B cell (primary cell): ENCODE measurements around the gene GMCL2. TPM values are rescaled to one million over a fixed set of nuclear protein-coding genes. Genes with fewer than 3 reads are reported as not detected.

ENCODE experiments used
- ATAC-seq: fragments of 200-7000 bp; cut with Tn5 transposase; one replicate; pipeline ENCODE4 v1.10.0; 2021; ENCODE audit warnings: low read depth, mild to moderate bottlenecking, moderate number of reproducible peaks, moderate library complexity
- CTCF ChIA-PET: fragments of 350-600 bp; sonication (Branson Sonifier 250); formaldehyde crosslinking; loops from one replicate; lab custom pipeline; 2021; ENCODE audit warnings: antibody characterized with exemption, inconsistent platforms; lab: Charles Lee
- POLR2A ChIA-PET: fragments of 350-600 bp; sonication (Branson Sonifier 250); formaldehyde crosslinking; loops from one replicate; lab custom pipeline; 2021; ENCODE audit warnings: antibody characterized with exemption; lab: Charles Lee
- DNase-seq: peaks from one replicate; pipeline ENCODE4 v3.0.0; 2013
- H2AFZ ChIP-seq: 2 replicates; pipeline ENCODE4 v1.6.1; 2012; ENCODE audit warnings: mild to moderate bottlenecking, low read depth, low read length; ENCODE audit not compliant: insufficient read depth, poor library complexity, severe bottlenecking
- H3K27ac ChIP-seq, 2 donors: 1 replicate in 1 of 2; 2 replicates in 1 of 2; pipeline ENCODE4 v1.5.1; 2012 to 2013; ENCODE audit warnings: low read length in 2 of 2, mild to moderate bottlenecking in 2 of 2, moderate library complexity in 1 of 2
- H3K27me3 ChIP-seq, 4 experiments: fragments of 200-600 bp in 1 of 4; sonication (generic) in 1 of 4; replicated peaks in 1 of 4; 1 replicate in 2 of 4; 2 replicates in 2 of 4; pipeline versions ENCODE4 v1.6.1 to v1.7.0; 2013 to 2016; ENCODE audit warnings: low read length in 3 of 4, mild to moderate bottlenecking in 2 of 4, mixed read lengths in 1 of 4, moderate library complexity in 1 of 4; ENCODE audit not compliant: insufficient read depth in 4 of 4, control insufficient read depth in 3 of 4; ENCODE audit errors: control extremely low read depth in 1 of 4
- H3K36me3 ChIP-seq, 2 experiments: replicated peaks in 1 of 2; 1 replicate in 1 of 2; 2 replicates in 1 of 2; pipeline versions ENCODE4 v1.6.1 to v1.7.1; 2013; ENCODE audit warnings: low read length in 1 of 2; ENCODE audit not compliant: insufficient read depth in 2 of 2, control insufficient read depth in 1 of 2; ENCODE audit errors: control extremely low read depth in 1 of 2, extremely low read depth in 1 of 2
- H3K4me1 ChIP-seq, 2 donors: fragments of 200-600 bp in 1 of 2; sonication (generic) in 1 of 2; 1 replicate in 1 of 2; 2 replicates in 1 of 2; pipeline versions ENCODE4 v1.5.1 to v1.6.1; 2013 to 2017; ENCODE audit warnings: low read length in 2 of 2; ENCODE audit not compliant: control insufficient read depth in 2 of 2, insufficient read depth in 2 of 2
- H3K4me2 ChIP-seq: replicated peaks from 2 replicates; pipeline ENCODE3; 2012; ENCODE audit warnings: mild to moderate bottlenecking, low read depth, low read length; ENCODE audit not compliant: poor library complexity, severe bottlenecking
- H3K4me3 ChIP-seq, 5 experiments: fragments of 200-600 bp in 1 of 5; sonication (generic) in 1 of 5; 1 replicate in 3 of 5; 2 replicates in 2 of 5; pipeline versions ENCODE4 v1.5.1 to v1.7.0; 2011 to 2016; ENCODE audit warnings: low read length in 4 of 5, mild to moderate bottlenecking in 4 of 5, low read depth in 2 of 5, control low read depth in 1 of 5, moderate library complexity in 1 of 5; ENCODE audit not compliant: insufficient read depth in 1 of 5; ENCODE audit errors: control extremely low read depth in 1 of 5, extremely low read depth in 1 of 5
- H3K79me2 ChIP-seq: fragments of 200-600 bp; sonication (generic); one replicate; pipeline ENCODE4 v1.6.0; 2016; ENCODE audit warnings: low read length; ENCODE audit not compliant: control insufficient read depth, insufficient read depth
- H3K9ac ChIP-seq: fragments of 200-600 bp; sonication (generic); 2 replicates; pipeline ENCODE4 v1.6.1; 2017; ENCODE audit warnings: mild to moderate bottlenecking, low read length, moderate library complexity
- H3K9me3 ChIP-seq, 3 donors: one replicate each; pipeline versions ENCODE4 v1.6.1 to v1.7.1; 2013; ENCODE audit warnings: low read length in 2 of 3; ENCODE audit not compliant: control insufficient read depth in 2 of 3, insufficient read depth in 1 of 3; ENCODE audit errors: control extremely low read depth in 1 of 3
- H4K20me1 ChIP-seq: 2 replicates; pipeline ENCODE4 v1.6.0; 2012; ENCODE audit warnings: mild to moderate bottlenecking, low read length; ENCODE audit not compliant: insufficient read depth, control insufficient read depth, poor library complexity, severe bottlenecking
- H3K27ac Mint-ChIP-seq: one replicate; pipeline ENCODE4 v1.8.0; 2021; ENCODE audit warnings: mixed read lengths
- H3K27me3 Mint-ChIP-seq: one replicate; pipeline ENCODE4 v1.8.0; 2021; ENCODE audit warnings: mixed read lengths
- H3K4me1 Mint-ChIP-seq: one replicate; pipeline ENCODE4 v1.8.0; 2021; ENCODE audit warnings: mixed read lengths
- H3K4me3 Mint-ChIP-seq: one replicate; pipeline ENCODE4 v1.8.0; 2021; ENCODE audit warnings: mixed read lengths
- H3K9me3 Mint-ChIP-seq: one replicate; pipeline ENCODE4 v1.8.0; 2022; ENCODE audit warnings: mixed read lengths; ENCODE audit not compliant: insufficient read depth
- EZH2 ChIP-seq: IDR thresholded peaks from 2 replicates; pipeline ENCODE4 v1.6.1; 2012; ENCODE audit warnings: borderline replicate concordance, low read depth, mild to moderate bottlenecking, moderate library complexity, low read length; ENCODE audit not compliant: insufficient read depth, poor library complexity, severe bottlenecking
- WGBS: methylation state at CpG from one replicate; pipeline ENCODE4 v1.1.5; 2013; ENCODE audit warnings: missing lambda C conversion rate; ENCODE audit not compliant: insufficient coverage; 5-methylcytosine and 5-hydroxymethylcytosine counted together
- intact Hi-C: fragments of 100-400 bp; cut with micrococcal nuclease; formaldehyde crosslinking; loops from one replicate; pipeline ENCODE4 v1.10.0; 2022
- polyA plus RNA-seq: library from polyadenylated mRNA; depleted of rRNA; stranded (reverse); fragments of >200 nt; gene quantifications from 2 replicates; pipeline ENCODE4 v1.2.3, GENCODE V29; 2012
- total RNA-seq, 2 donors: library from RNA; stranded (reverse); fragments of 120-200 nt in 1 of 2; gene quantifications; 1 replicate in 1 of 2; 2 replicates in 1 of 2; pipeline versions ENCODE4 v1.2.3 to v1.2.4, GENCODE V29; 2013 to 2022
- TF ChIP-seq, protein P1 (sequence below): fragments of 200-600 bp; IDR thresholded peaks from one replicate; pipeline ENCODE4 v1.8.0; 2022; ENCODE audit warnings: antibody characterized with exemption, mild to moderate bottlenecking

The GMCL2 gene
- total and polyA plus RNA-seq, 2 donors (not counting 1 experiment from before 2014, with no cell fraction given) = not detected

DNA sequence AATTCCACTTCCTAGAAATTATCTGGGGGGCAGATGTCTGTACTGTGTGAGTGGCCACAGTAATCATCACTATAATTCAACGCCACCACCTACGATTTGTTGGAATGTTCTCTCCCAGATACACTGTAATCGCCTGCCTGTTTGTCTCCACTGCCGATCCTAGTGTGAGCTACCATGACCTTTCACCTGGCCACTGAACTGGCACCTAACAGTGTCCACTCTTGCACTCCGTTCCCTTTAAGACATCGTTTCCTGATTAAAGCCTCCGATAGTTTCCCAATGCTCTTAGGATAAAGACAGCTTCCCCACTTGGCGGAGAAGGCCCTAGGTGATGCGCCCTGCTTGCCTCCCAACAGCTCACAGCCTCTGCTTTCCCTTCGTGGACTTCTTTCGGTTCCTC is 41.4 kb upstream of the GMCL2 start:
- Histone ChIP-seq H3K27ac (no peak overlapping the region), H3K4me3 (no peak overlapping the region), H3K9ac (no peak overlapping the region), H3K36me3 (peaks cover 2 to 74% of the 10 kb centered on the region in 2 experiments), H3K27me3 (no peaks in the 10 kb centered on the region), H3K79me2 (peaks cover 62% of the 10 kb centered on the region), H3K9me3 (no peaks in the 10 kb centered on the region), H4K20me1 (peaks cover 71% of the 10 kb centered on the region), H3K4me1 (peaks cover 21 to 33% of the 10 kb centered on the region in 2 donors), H2AFZ (no peak overlapping the region), H3K4me2 (no peak overlapping the region)
- ChIA-PET CTCF (no interaction called here), POLR2A (no interaction called here)
- TF ChIP-seq, protein P1, sequence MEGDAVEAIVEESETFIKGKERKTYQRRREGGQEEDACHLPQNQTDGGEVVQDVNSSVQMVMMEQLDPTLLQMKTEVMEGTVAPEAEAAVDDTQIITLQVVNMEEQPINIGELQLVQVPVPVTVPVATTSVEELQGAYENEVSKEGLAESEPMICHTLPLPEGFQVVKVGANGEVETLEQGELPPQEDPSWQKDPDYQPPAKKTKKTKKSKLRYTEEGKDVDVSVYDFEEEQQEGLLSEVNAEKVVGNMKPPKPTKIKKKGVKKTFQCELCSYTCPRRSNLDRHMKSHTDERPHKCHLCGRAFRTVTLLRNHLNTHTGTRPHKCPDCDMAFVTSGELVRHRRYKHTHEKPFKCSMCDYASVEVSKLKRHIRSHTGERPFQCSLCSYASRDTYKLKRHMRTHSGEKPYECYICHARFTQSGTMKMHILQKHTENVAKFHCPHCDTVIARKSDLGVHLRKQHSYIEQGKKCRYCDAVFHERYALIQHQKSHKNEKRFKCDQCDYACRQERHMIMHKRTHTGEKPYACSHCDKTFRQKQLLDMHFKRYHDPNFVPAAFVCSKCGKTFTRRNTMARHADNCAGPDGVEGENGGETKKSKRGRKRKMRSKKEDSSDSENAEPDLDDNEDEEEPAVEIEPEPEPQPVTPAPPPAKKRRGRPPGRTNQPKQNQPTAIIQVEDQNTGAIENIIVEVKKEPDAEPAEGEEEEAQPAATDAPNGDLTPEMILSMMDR = no peak
- TF ChIP-seq EZH2 = no peak
- Mint-ChIP-seq H3K4me3 (no peak overlapping the region), H3K4me1 (peaks cover 48% of the 10 kb centered on the region), H3K27ac (no peak overlapping the region), H3K27me3 (no peaks in the 10 kb centered on the region), H3K9me3 (no peaks in the 10 kb centered on the region)
- no peak for ATAC-seq
- DNase-seq = no peak
- intact Hi-C loops = no loop called here
- 96% methylated on average over 8 of the region's 11 CpGs for WGBS

DNA sequence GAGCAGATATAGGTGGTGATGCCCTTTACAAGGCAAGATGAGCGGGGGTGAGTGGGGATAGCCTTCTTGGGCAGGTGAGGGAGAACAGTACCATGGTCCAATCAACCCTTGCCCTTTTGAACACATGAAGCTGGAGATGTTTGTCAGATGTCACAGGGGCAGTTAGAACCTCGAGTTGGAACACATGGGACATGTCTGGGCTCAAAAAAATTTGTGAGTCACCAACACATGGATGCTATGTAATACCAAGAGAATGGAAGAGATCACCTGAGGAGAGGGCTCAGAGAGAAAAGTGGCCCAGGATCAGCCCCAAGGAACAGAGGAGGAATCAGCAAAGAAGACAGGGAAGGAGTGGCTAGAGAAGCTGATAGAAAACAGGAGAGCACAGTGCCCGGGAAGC is 40.8 kb upstream of the GMCL2 start:
- Histone ChIP-seq H3K27ac (no peak overlapping the region), H3K27me3 (no peaks in the 10 kb centered on the region), H3K4me1 (peaks cover 19 to 30% of the 10 kb centered on the region in 2 donors), H3K4me3 (no peak overlapping the region), H3K9me3 (no peaks in the 10 kb centered on the region), H2AFZ (no peak overlapping the region), H3K9ac (no peak overlapping the region), H3K79me2 (peaks cover 69% of the 10 kb centered on the region), H4K20me1 (peaks cover 78% of the 10 kb centered on the region), H3K36me3 (peaks cover 2 to 77% of the 10 kb centered on the region in 2 experiments), H3K4me2 (no peak overlapping the region)
- TF ChIP-seq, protein P1 = no peak
- no peak for TF ChIP-seq EZH2
- Mint-ChIP-seq H3K27me3 (no peaks in the 10 kb centered on the region), H3K9me3 (no peaks in the 10 kb centered on the region), H3K27ac (no peak overlapping the region), H3K4me1 (peaks cover 44% of the 10 kb centered on the region), H3K4me3 (no peak overlapping the region)
- ATAC-seq = no peak
- CTCF ChIA-PET = no interaction called here
- POLR2A ChIA-PET = no interaction called here
- WGBS = 94% methylated on average over 2 of the region's 3 CpGs
- intact Hi-C loops = no loop called here
- DNase-seq = no peak
